GM10266 (cell line): ENCODE measurements around the gene BPIFB6.

ENCODE experiments used
- DNase-seq: peaks from one replicate; pipeline ENCODE4 v3.0.0; 2012; ENCODE audit errors: extremely low spot score
- CTCF ChIP-seq: IDR thresholded peaks from 2 replicates; pipeline ENCODE4 v1.5.1; 2012; ENCODE audit warnings: mild to moderate bottlenecking, low read depth; ENCODE audit not compliant: control insufficient read depth, insufficient read depth; ENCODE audit errors: missing control alignments

Gene BPIFB6

GRCh38 chr20:33069673-33070072 lies 38.2 kb downstream of the BPIFB6 start:
- TF ChIP-seq CTCF, result no peak
- DNase-seq, result no peak

GRCh38 chr20:33070111-33071053 lies 38.9 kb downstream of the BPIFB6 start:
- no peak for DNase-seq
- no peak for TF ChIP-seq CTCF

- no peak for TF ChIP-seq CTCF
- DNase-seq, result no peak
These were observed 39.8 kb downstream of the BPIFB6 start for GRCh38 chr20:33071198-33071597.

- no peak for TF ChIP-seq CTCF
- no peak for DNase-seq
These were observed 40.9 kb downstream of the BPIFB6 start for GRCh38 chr20:33072362-33072761.

- DNase-seq, result no peak
- no peak for TF ChIP-seq CTCF
These were observed 41.4 kb downstream of the BPIFB6 start for GRCh38 chr20:33072813-33073212.

GRCh38 chr20:33074675-33075074 lies 43.2 kb downstream of the BPIFB6 start:
- DNase-seq, result no peak
- TF ChIP-seq CTCF, result no peak

GRCh38 chr20:33075281-33075680 lies 43.8 kb downstream of the BPIFB6 start:
- no peak for DNase-seq
- TF ChIP-seq CTCF, result no peak
